Kidney epithelial cell (primary cell): ENCODE results near the gene HOXA6. TPM values are rescaled to one million over a fixed set of nuclear protein-coding genes. Genes with fewer than 3 reads are reported as not detected.
A peak's percentile ranks its signal among the peaks of the same experiment; 100 is the strongest.

Experiments
- DNase-seq: peaks from one replicate; pipeline ENCODE4 v3.0.0-alpha.2; 2010; ENCODE audit warnings: low read depth
- H3K27me3 ChIP-seq: 2 replicates; pipeline ENCODE4 v1.6.0; 2011; ENCODE audit warnings: low read length; ENCODE audit not compliant: control insufficient read depth, insufficient read depth
- H3K36me3 ChIP-seq: 2 replicates; pipeline ENCODE4 v1.5.1; 2011; ENCODE audit warnings: low read length; ENCODE audit not compliant: control insufficient read depth, insufficient read depth
- H3K4me3 ChIP-seq: 2 replicates; pipeline ENCODE4 v1.5.1; 2011; ENCODE audit warnings: low read depth, mild to moderate bottlenecking, control low read depth, low read length
- CTCF ChIP-seq: IDR thresholded peaks from 2 replicates; pipeline ENCODE4 v1.5.1; 2011; ENCODE audit warnings: mild to moderate bottlenecking, moderate library complexity, low read length, control low read depth, inconsistent platforms; ENCODE audit not compliant: insufficient read depth, poor library complexity, severe bottlenecking
- total RNA-seq: library from RNA; depleted of rRNA; stranded (reverse); fragments of >200 nt; gene quantifications from 2 replicates; pipeline ENCODE4 v1.2.3, GENCODE V29; 2015

HOXA6 gene
- total RNA-seq, 1 donor from 2014 or later: 4.8 TPM

- no peak for DNase-seq
- TF ChIP-seq CTCF: no peak
- Histone ChIP-seq H3K4me3 (peak overlapping the region; percentile 52), H3K36me3 (peaks cover 1% of the 10 kb centered on the region), H3K27me3 (no peaks in the 10 kb centered on the region)
Measured at GRCh38 chr7:27128776-27129728, 18.5 kb downstream of the HOXA6 start.

- no peak for TF ChIP-seq CTCF
- no peak for DNase-seq
- no peaks in the 10 kb centered on the region for H3K27me3 ChIP-seq
- peaks cover 1% of the 10 kb centered on the region for H3K36me3 ChIP-seq
- H3K4me3 ChIP-seq: no peak overlapping the region
Measured at GRCh38 chr7:27128034-27128433, 19.5 kb downstream of the HOXA6 start.

GRCh38 chr7:27126596-27127327, 20.8 kb downstream of the HOXA6 start:
- no peak for TF ChIP-seq CTCF
- no peaks in the 10 kb centered on the region for H3K27me3 ChIP-seq
- no peak overlapping the region for H3K4me3 ChIP-seq
- H3K36me3 ChIP-seq: peaks cover 1% of the 10 kb centered on the region
- DNase-seq: no peak

- no peak for DNase-seq
- TF ChIP-seq CTCF: no peak
- peaks cover 1% of the 10 kb centered on the region for H3K36me3 ChIP-seq
- no peak overlapping the region for H3K4me3 ChIP-seq
- no peaks in the 10 kb centered on the region for H3K27me3 ChIP-seq
Measured at GRCh38 chr7:27125986-27126394, 21.6 kb downstream of the HOXA6 start.

- peaks cover 1% of the 10 kb centered on the region for H3K36me3 ChIP-seq
- H3K27me3 ChIP-seq: no peaks in the 10 kb centered on the region
- TF ChIP-seq CTCF: no peak
- no peak for DNase-seq
- H3K4me3 ChIP-seq: peak overlapping the region; percentile 59
Measured at GRCh38 chr7:27124902-27125689, 22.5 kb downstream of the HOXA6 start.
